HG03108 (cell line): ENCODE results near the gene MRPL10.

ENCODE experiments used
- ATAC-seq: cut with Tn5 transposase; IDR thresholded peaks from one replicate; pipeline ENCODE4 v1.9.1; 2021; ENCODE audit warnings: moderate library complexity; ENCODE audit not compliant: unreplicated experiment

The MRPL10 gene

GRCh38 chr17:47840001-47840741, 8.8 kb upstream of the MRPL10 start:
- ATAC-seq, result no peak

DNA sequence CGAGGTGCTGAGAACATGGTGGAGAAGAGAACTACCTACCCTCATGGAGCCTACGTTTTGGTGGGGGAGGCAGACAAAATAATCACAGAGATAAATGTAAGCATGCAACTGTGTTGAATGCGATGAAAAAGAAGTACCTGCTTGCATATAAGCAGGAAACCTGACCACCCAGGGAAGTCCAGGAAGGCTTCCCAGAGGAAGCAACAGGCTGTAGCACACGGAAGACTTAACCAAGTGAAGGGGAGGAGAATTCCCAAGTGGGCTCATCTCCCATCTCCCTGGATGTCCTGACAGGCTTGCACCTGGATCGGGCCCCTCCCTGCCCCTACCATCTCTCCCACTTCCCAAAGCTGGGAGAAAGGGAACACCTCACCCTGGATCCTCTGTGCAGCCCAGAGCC, 7.7 kb upstream of the MRPL10 start:
- no peak for ATAC-seq

GRCh38 chr17:47838636-47839035, 7.3 kb upstream of the MRPL10 start:
- ATAC-seq, result no peak

- no peak for ATAC-seq
Observed at GRCh38 chr17:47837401-47838039, 6.2 kb upstream of the MRPL10 start.

DNA sequence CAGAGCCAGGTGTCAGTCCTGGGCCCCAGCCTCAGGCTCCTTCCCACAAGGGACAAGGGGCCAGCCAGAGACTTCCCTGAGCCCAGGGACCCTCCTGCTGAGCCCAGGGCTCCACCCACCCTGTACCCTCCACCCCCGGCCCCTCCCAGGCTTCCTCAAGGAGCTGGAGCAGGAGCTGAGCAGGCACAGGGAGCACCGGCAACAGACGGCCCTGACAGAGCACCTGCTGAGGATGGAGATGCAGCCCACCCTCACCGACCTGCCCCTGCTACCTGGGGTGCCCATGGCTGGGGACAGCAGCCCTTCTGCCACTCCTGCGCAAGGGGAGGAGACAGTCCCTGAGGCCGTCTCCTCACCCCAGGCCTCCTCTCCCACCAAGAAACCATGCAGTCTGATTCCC, 5.3 kb upstream of the MRPL10 start:
- ATAC-seq, result no peak

DNA sequence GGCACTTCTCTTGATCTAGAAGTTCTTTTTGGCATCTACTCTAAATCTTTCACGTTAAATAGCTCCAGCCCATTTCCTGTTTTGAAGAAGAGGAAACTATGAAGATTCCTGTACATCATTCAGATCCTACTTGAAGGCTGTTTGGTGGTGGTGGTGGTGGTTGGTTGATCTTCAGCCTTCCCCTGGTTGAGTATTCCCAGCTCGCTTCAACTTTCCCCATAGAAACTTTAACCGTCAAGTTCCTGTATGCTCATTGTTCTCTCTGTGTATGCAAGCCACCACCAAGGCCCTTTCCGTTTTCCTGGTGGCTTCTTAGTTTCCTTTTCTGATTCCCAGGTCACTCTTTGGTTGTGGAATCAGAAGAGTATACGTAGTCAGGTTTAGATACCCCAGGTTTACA, 3.4 kb upstream of the MRPL10 start:
- ATAC-seq, result no peak

GRCh38 chr17:47831934-47832327, 590 bp upstream of the MRPL10 start:
- ATAC-seq, result no peak

DNA sequence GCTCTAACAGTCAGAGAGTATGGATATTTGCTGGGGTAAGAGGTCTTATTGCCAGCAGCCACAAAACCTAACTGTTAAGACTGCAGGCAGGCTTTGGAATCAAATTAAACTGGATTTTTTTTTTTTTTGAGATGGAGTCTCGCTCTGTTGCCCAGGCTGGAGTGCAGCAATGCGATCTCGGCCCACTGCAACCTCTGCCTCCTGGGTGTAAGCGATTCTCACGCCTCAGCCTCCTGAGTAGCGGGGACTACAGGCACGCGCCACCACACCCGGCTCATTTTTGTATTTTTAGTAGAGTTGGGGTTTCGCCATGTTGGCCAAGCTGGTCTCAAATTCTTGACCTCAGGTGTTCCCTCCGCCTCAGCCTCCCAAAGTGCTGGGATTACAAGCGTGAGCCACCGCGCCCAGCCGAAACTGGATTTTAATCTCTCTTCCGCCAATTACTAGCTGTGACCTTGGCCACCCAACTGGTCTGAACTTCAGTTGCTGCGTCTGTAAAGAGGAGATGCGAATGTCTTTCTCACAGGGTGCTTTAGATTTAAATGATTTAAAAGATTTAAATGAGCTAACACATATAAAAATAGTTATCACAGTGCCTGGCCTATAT, 842 bp downstream of the MRPL10 start:
- no peak for ATAC-seq

DNA sequence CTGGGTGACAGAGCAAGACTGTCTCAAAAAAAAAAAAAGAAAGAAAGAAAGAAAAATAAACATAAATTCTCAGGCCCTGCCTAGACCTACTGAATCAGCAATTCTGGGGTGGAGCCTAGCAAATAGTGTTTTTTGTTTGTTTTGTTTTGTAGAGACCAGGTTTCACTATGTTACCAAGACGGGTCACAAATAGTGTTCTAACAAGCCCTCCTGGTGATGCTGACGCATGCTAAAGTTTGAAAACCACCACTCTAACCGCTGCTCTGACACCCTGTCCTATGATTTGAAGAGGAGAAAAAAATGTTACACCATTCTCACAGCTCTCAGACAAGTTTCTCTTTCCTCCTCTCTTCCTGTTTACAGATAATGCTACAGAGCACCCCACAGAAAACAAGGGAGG, 1.5 kb downstream of the MRPL10 start:
- ATAC-seq, result no peak

GRCh38 chr17:47823519-47823918, 7.8 kb downstream of the MRPL10 start:
- ATAC-seq, result no peak

- no peak for ATAC-seq
Observed at GRCh38 chr17:47822785-47823184, 8.6 kb downstream of the MRPL10 start.

DNA sequence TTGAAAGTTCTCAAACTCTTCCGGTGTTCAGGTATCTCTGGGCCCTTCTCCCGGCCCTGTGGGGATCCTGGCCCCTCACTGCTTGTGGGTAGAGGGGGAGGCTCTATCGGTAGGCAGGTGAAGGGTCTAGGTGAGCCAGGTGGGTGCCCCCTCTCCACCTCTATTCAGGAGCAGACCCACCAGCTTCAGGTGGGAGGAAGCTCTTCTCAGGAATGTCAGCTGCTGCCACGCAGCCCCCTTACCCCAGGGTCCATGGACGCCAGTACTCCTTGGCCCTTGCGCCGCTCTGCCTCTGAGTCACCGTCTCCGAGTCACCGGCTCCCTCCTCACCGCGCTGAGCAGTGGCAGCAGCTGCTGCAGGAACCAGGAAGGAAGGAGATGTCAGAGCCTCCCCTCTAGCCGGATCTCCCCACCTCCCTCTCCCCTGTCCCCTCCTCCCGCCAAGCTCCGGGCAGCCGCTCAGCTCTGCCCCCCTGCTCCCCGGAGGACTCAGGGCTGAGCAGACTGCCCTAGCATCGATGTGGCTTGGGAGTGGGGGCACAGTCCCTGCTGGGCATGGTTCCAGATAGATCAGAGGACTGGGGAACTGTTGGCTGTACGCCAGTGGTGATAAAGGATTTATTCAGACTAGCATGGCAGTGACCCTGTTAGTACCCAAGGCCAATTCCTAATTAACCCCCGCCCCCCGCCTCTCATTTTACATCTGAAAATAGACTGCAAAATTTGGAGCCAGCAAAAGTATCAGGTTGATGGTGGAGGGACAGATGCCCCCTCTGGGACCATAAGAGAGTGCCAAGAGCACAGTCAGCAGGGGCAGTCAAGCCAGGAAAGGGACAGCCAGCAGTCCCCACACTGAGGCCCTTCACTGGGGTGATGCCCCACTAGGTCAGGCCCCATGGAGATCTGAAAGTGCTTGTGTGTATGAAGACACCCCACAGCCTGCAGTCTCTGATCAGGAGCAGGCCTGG, 9.6 kb downstream of the MRPL10 start, which contains the start of gene OSBPL7:
OSBPL7 (minus strand) TSS at position 371 of the 968 bp plus-strand sequence. CDS start 1,516 bp downstream, outside the sequence.
- peak; percentile 79 for ATAC-seq

- peak; percentile 5 for ATAC-seq
Observed at GRCh38 chr17:47821031-47821423, 10.3 kb downstream of the MRPL10 start.

- ATAC-seq, result no peak
Observed at GRCh38 chr17:47820033-47820789, 11.1 kb downstream of the MRPL10 start.

DNA sequence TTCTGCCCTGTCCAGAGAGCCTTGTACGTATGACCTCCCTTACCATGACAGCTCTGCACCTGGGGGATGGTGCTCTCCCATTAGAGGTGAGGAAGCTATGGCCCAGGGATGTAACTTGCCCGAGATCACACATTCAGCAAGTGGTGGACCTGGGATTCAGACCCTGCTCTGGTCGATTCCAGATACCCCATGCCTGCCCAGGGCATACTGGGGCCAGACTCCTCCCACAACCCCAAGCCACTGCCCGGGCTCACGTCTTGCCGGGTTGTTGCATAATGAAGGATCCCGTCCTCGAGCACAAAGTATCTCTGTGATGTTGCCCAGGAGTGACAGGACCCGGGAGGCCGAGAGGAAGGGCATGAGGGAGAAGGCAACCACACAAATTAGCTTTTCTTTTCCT, 11.9 kb downstream of the MRPL10 start:
- no peak for ATAC-seq

DNA sequence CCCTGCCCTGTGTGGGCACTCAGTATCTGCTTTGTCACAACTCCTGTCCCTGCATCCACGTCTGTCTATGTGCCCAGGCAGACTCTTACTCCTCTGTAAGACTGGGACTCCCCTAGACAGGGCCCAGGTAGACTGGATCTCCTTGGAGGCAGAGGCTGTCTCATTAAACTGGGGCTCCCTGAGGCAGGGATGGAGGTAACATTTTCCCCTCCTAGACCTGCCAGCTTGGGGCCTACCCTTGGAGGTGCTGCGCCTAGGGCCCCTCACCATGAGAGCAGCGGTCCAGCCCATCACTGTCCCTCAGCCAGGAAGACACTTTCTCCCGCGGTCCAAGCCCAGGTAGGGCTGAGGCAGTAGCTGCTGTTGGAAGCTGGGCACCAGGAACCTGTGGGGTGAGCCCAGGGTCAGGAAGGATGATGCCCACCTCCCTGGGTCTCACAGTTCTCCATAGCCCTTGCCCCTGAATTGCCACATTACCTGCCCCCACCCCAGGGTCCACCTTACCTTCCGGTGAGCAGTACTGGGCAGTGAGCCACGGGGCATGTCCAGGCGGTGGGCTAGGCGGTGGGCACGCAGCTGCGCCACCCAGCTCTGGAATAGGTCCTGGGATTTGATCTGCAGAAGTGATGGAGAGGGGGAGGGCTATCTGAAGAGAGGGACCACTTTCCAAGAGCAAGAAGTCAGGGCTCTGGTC, 13.2 kb downstream of the MRPL10 start:
- ATAC-seq, result no peak

DNA sequence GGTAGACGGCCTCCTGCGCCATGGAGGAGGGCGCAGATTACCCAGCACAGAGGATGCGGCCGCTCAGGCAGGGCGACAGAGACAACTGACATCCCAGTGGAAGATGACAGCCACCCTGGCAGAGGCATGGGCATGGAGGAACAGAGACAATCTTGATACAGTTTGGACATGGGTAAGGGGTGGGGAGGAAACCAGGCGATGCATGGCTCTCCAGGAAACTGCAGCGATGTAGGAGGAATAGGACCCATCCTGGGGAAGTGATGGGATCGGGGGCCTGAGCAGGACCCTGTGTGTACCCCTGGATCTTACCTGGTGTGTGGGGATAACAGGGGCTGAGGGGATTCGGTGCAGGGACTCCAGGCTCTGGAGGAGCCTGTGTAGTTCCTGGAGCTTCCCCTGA, 14.4 kb downstream of the MRPL10 start:
- no peak for ATAC-seq

DNA sequence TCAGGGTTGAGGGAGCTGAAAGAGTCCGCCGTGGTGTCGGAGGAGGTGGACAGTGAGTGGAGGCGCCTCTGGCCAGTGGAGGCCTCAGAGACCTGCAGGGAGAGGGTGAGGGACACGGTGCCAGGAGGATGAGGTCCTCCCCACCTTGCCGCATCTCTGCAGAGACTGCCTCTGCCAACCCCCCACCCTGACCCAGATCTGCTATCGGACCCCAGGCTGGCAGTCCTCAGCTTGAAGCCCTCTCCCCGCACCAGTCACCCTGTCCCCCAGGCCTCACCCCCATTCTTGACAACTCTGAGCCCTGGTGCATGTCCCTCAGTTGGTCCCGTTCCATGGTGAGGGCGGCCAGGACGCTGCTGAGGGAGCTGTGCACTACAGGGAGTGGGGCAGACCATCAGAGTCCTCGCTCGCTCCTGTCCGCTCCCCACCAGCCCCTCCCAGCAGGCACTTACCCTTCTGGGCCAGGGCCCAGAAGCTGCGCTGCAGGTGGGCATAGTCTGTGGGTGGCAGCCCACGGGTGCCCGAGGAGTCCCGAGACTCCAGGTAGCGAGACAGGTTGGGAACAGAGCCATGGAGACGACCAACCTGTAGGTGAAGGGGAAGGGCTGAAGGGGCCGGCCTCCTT, 15.1 kb downstream of the MRPL10 start:
- ATAC-seq, result no peak
